IPS-11a (cell line): ENCODE data around the gene CDH18.

Source experiments
- H3K4me3 ChIP-seq: one replicate; pipeline ENCODE4 v1.5.1; 2013; ENCODE audit warnings: low read depth, low read length, control low read depth

CDH18 gene

GRCh38 chr5:19616701-19617215 is 371.2 kb downstream of the CDH18 start:
- no peak overlapping the region for H3K4me3 ChIP-seq

DNA sequence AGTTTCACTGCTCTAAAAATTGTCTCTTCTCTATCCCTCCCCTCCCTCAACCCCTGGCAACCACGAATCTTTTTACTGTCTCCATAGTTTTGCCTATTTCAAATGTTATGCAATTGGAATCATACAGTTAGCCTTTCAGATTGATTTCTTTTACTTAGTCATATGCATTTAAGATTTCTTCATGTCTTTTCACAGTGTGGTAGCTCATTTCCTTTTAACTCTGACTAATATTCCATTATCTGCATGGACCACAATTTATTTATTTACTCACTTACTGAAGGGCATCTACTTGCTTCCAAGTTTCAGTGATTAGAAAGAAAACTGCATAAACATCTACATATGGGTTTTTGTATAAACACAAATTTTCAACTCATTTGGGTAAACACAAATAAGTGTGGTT is 372.3 kb downstream of the CDH18 start:
- no peak overlapping the region for H3K4me3 ChIP-seq

- H3K4me3 ChIP-seq = no peak overlapping the region
These were observed 372.9 kb downstream of the CDH18 start for GRCh38 chr5:19615071-19615470.

DNA sequence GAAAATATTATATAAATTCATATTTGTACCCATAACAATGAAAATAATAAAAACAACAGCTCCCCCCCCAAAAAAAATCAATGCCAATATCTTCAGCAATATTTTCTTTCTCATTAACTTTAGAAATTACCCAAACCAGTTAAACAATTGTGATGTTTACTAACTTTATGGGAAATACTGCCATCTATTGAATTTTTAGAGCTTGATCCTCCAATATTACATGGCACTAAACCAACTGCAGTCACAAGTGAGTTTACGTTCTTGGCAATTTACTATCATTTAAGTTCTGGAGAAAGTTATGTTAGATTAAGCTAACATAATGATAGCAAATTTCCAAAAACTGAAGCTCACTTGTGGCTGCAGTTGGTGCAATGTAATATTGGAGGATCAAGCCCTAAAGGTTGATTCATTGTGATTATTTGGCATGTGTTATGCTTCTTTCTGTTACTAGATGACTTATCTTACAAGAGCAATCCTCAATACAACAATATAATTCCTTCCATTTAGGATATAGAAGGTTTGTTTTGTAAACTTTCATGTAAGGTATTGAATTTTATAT is 379.5 kb downstream of the CDH18 start:
- no peak overlapping the region for H3K4me3 ChIP-seq

DNA sequence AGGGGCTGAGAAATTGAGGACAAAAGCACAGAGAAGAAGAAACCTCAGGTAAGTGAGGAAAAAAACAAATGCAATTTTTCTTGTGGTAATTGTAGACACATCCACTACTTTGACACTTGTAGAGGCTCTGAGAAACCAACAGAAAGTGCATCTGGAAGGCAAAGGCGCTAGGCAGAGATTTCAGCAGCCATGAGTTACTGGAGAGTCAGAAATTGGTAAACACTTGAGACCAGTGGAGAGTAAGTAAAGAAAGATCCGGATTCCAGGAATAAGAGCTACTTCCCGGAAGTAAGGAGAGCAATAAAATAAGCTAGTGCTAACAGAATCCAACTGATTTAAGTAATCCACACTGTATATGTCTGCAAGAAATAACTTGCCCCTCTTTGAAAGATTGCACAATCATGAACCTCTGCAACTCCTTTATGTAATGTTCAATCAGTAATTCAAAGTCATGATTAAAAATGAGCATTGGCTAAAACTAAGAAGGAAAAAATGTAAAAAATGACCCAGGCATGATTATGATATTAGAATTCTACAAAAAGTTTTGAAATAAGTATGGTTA is 382.1 kb downstream of the CDH18 start:
- no peak overlapping the region for H3K4me3 ChIP-seq

- no peak overlapping the region for H3K4me3 ChIP-seq
These were observed 403.9 kb downstream of the CDH18 start for GRCh38 chr5:19584131-19584530.

GRCh38 chr5:19577882-19578281 is 410.1 kb downstream of the CDH18 start:
- no peak overlapping the region for H3K4me3 ChIP-seq

DNA sequence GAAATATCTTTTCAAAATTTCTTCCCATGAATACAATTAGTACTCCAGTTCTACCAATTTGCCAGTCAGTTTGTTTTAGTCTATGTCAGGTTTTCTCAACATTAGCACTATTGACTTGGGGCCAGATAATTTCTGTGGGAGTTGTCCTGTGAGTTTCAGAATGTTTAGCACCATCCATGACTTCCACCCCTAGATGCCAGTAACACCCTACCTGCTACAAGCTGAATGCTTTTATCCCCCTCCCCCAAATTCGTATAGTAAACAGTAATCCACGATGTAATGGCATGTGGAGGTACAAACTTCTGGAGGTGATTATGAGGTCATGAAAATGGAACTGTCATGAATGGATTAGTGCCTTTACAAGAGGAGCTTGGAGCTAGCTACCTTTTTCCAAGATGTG is 420.0 kb downstream of the CDH18 start:
- no peak overlapping the region for H3K4me3 ChIP-seq

GRCh38 chr5:19565466-19565865 is 422.5 kb downstream of the CDH18 start:
- no peak overlapping the region for H3K4me3 ChIP-seq

DNA sequence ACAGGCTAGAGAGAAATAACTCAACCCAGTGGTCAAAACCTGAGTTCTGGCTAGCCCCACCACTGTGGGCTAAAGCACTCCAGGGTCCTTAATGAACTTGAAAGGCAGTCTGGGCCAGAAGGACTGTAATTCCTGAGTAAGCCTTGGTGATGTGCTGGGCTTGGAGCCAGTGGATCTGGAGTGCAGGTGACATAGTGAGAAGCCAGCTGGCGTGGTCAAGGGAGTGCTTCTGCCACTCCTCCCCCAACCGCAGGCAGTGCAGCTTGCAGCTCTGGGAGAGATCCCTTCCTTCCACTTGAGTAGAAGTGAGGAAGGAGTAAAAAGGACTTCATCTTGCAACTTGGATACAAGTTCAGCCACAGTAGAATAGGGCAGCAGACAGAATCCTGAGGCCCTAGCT is 424.0 kb downstream of the CDH18 start:
- H3K4me3 ChIP-seq = no peak overlapping the region

DNA sequence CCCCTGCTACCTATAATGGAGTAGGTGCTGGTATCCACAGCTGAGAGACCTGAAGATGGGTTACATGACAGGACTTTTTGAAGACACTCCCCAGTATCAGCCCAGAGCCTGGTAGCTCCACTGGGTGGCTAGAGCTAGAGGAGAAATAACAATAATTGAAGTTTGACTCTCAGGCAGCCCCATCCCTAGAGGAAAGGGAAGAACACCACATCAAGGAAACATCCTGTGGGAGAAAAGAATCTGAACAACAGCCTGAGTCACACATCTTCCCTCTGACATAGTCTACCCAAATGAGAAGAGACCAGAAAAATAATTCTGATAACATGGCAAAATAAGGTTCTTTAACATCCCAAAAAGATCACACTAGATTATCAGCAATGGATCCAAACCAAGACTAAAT is 432.1 kb downstream of the CDH18 start:
- no peak overlapping the region for H3K4me3 ChIP-seq

- H3K4me3 ChIP-seq = no peak overlapping the region
These were observed 432.6 kb downstream of the CDH18 start for GRCh38 chr5:19555436-19555835.

- no peak overlapping the region for H3K4me3 ChIP-seq
These were observed 433.5 kb downstream of the CDH18 start for GRCh38 chr5:19554524-19554923.

DNA sequence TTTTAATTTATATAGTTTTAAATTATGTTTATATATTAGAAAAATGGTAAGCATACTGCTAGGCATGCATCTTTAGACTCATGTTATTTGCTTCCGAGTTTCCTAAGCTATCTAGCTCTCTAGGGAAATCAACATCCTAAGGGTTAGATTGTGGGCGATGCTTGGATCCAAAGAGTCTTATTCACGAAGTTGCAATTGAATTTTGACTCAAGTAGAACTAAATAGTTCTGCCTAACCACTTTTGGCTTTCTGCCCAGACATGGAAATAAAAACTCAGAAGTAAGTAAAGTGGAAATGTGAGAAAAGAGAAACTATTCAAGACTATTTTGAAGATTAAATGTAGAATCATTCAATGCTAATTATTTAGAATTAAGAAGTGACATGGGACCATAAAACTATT is 440.4 kb downstream of the CDH18 start:
- no peak overlapping the region for H3K4me3 ChIP-seq

DNA sequence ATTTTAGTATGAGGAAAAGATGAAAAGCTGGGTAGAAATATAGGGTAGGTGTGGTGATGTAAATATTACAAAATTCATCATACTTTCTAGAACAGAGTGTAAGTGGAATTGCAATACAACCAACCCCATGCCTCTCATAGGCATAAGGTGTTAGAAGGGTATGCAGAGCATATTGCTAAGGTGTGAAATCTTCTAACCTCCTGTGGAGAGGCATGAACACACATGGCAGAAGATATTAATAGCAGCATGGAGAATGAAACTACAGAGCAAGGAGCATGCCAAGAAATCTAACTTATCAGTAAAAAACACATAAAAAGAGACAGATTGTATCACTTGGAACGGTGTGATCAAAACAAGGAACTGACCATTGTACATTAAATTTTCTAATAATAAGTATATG is 441.5 kb downstream of the CDH18 start:
- no peak overlapping the region for H3K4me3 ChIP-seq

GRCh38 chr5:19538607-19539006 is 449.4 kb downstream of the CDH18 start:
- H3K4me3 ChIP-seq = no peak overlapping the region

- no peak overlapping the region for H3K4me3 ChIP-seq
These were observed 451.6 kb downstream of the CDH18 start for GRCh38 chr5:19536387-19536786.

DNA sequence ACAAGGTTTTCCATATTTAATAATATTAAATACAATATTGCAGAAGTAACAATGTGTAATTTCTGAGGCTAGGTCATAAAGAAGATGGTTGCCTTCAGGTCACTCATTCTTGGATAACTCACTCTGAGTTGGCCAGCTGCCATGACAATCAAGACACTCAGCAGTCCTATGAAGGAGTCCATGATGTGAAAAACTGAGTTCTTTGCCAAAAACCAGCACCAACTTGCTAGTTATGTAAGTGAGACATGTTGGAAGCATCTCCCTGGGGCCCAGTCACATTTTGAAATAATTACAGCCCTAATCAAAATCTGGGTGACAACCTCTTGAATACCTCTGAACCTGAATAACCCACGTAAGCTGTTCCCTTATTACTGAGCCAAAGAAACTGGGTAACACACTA is 453.2 kb downstream of the CDH18 start:
- no peak overlapping the region for H3K4me3 ChIP-seq

GRCh38 chr5:19532936-19533335 is 455.1 kb downstream of the CDH18 start:
- H3K4me3 ChIP-seq = no peak overlapping the region

DNA sequence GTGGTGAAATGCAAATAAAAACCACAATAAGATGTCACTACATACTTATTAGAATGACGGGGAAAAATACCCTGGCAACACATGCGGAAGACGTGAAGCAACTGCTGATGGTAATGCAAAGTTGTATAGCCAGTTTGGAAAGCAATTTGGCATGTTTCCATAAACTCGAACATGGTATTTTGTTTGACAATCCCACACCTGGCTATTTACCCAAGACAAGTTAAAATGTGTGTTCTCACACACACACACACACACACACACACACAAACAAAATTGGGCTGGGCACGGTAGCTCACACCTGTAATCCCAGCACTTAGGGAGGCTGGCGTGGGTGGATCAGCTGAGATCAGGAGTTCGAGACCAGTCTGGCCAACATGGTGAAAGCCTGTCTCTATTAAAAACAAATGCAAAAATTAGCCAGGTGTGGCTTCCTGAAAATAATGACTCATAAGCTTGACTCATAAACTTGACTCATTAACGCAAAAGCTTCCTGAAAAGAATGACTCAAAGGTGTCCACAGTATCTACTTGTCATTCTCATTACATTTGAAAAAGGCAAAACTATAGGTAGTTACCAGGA is 456.5 kb downstream of the CDH18 start:
- no peak overlapping the region for H3K4me3 ChIP-seq

GRCh38 chr5:19519448-19519847 is 468.6 kb downstream of the CDH18 start:
- no peak overlapping the region for H3K4me3 ChIP-seq

GRCh38 chr5:19498852-19499251 is 489.1 kb downstream of the CDH18 start:
- H3K4me3 ChIP-seq = no peak overlapping the region
